Neural progenitor cell (in vitro differentiated cells): ENCODE results near the gene PRR12. TPM values are rescaled to one million over a fixed set of nuclear protein-coding genes. Genes with fewer than 3 reads are reported as not detected.
A peak's percentile ranks its signal among the peaks of the same experiment; 100 is the strongest.
"Not testable (repeated sequence)": the region's sequence is repeated elsewhere in the genome, so short reads cannot be mapped to it uniquely, and the experiment has no call there.

Source experiments
- DNase-seq: peaks from one replicate; pipeline ENCODE4 v3.0.0-alpha.2; 2016; ENCODE audit warnings: low spot score
- H2AFZ ChIP-seq: fragments of 200-600 bp; sonication (generic); replicated peaks from 2 replicates; pipeline ENCODE4 v1.6.1; 2016; ENCODE audit warnings: antibody characterized with exemption
- H3F3A ChIP-seq: fragments of 200-600 bp; sonication (generic); 2 replicates; pipeline ENCODE4 v1.6.1; 2016; ENCODE audit warnings: antibody characterized with exemption, low read depth
- H3K27ac ChIP-seq: fragments of 200-600 bp; sonication (generic); 2 replicates; pipeline ENCODE4 v1.5.1; 2016; ENCODE audit warnings: mild to moderate bottlenecking
- H3K27me3 ChIP-seq: fragments of 200-600 bp; sonication (generic); 2 replicates; pipeline ENCODE4 v1.6.1; 2016; ENCODE audit warnings: mild to moderate bottlenecking, moderate library complexity
- H3K36me3 ChIP-seq: fragments of 200-600 bp; sonication (generic); 2 replicates; pipeline ENCODE4 v1.5.1; 2016
- H3K4me1 ChIP-seq: fragments of 200-600 bp; sonication (generic); 2 replicates; pipeline ENCODE4 v1.6.1; 2016; ENCODE audit warnings: mixed run types
- H3K4me2 ChIP-seq: fragments of 200-600 bp; sonication (generic); 2 replicates; pipeline ENCODE4 v1.6.1; 2016
- H3K4me3 ChIP-seq: fragments of 200-600 bp; sonication (generic); 2 replicates; pipeline ENCODE4 v1.5.1; 2016
- H3K79me2 ChIP-seq: fragments of 200-600 bp; sonication (generic); 2 replicates; pipeline ENCODE4 v1.6.1; 2016; ENCODE audit warnings: low read depth
- H3K9ac ChIP-seq: fragments of 200-600 bp; sonication (generic); 2 replicates; pipeline ENCODE4 v1.6.1; 2016
- H3K9me3 ChIP-seq: fragments of 200-600 bp; sonication (generic); 2 replicates; pipeline ENCODE4 v1.5.1; 2016; ENCODE audit warnings: low read depth
- H4K20me1 ChIP-seq: fragments of 200-600 bp; sonication (generic); 2 replicates; pipeline ENCODE4 v1.6.1; 2016; ENCODE audit warnings: low read depth
- H3K27ac Mint-ChIP-seq: 3 replicates; pipeline ENCODE4 v1.8.0; 2021; ENCODE audit warnings: mixed read lengths
- H3K27me3 Mint-ChIP-seq: 2 replicates; pipeline ENCODE4 v1.8.0; 2022; ENCODE audit warnings: low read depth, mild to moderate bottlenecking, inconsistent platforms, moderate library complexity, mixed read lengths; ENCODE audit not compliant: insufficient read depth
- H3K36me3 Mint-ChIP-seq: 3 replicates; pipeline ENCODE4 v1.8.0; 2021; ENCODE audit warnings: mixed read lengths
- H3K4me1 Mint-ChIP-seq: 3 replicates; pipeline ENCODE4 v1.8.0; 2021; ENCODE audit warnings: mixed read lengths
- H3K4me3 Mint-ChIP-seq: 3 replicates; pipeline ENCODE4 v1.8.0; 2021; ENCODE audit warnings: mild to moderate bottlenecking, moderate library complexity, mixed read lengths
- H3K9me3 Mint-ChIP-seq: 3 replicates; pipeline ENCODE4 v1.8.0; 2020; ENCODE audit warnings: mixed read lengths
- CTCF ChIP-seq: fragments of 200-600 bp; sonication (generic); IDR thresholded peaks from 2 replicates; pipeline ENCODE4 v1.5.1; 2017; ENCODE audit warnings: antibody characterized with exemption, mild to moderate bottlenecking
- EZH2 ChIP-seq: fragments of 200-600 bp; sonication (generic); IDR thresholded peaks from 2 replicates; pipeline ENCODE4 v1.6.1; 2017; ENCODE audit warnings: antibody characterized with exemption, mild to moderate bottlenecking, moderate library complexity
- EZH2phosphoT487 ChIP-seq: fragments of 200-600 bp; sonication (generic); IDR thresholded peaks from 2 replicates; pipeline ENCODE4 v1.6.1; 2017; ENCODE audit warnings: antibody characterized with exemption
- total RNA-seq: library from RNA; depleted of rRNA; stranded (reverse); fragments of >200 nt; gene quantifications from 2 replicates; pipeline ENCODE4 v1.2.3, GENCODE V29; 2015; ENCODE audit warnings: low replicate concordance

Gene PRR12
- total RNA-seq, 1 donor from 2014 or later, result 3.2 TPM

GRCh38 chr19:49631014-49631588 is 40.1 kb downstream of the PRR12 start:
- no peaks in the 10 kb centered on the region for H4K20me1 ChIP-seq
- TF ChIP-seq EZH2phosphoT487 (no peak), EZH2 (no peak), CTCF (no peak)
- H3K27ac ChIP-seq, result peak overlapping the region; percentile 41
- no peaks in the 10 kb centered on the region for H3K27me3 ChIP-seq
- H3K36me3 Mint-ChIP-seq, result peaks cover 11% of the 10 kb centered on the region
- no peaks in the 10 kb centered on the region for H3K36me3 ChIP-seq
- H3K4me1 ChIP-seq, result peaks cover 8% of the 10 kb centered on the region
- H3K9me3 Mint-ChIP-seq, result no peaks in the 10 kb centered on the region
- no peak overlapping the region for H2AFZ ChIP-seq
- H3K4me1 Mint-ChIP-seq, result peaks cover 18% of the 10 kb centered on the region
- peak overlapping the region; percentile 85 for H3K27ac Mint-ChIP-seq
- no peak overlapping the region for H3K9ac ChIP-seq
- no peaks in the 10 kb centered on the region for H3K9me3 ChIP-seq
- DNase-seq, result no peak
- peak overlapping the region; percentile 50 for H3K4me3 Mint-ChIP-seq
- no peak overlapping the region for H3K4me3 ChIP-seq
- no peaks in the 10 kb centered on the region for H3K79me2 ChIP-seq
- H3F3A ChIP-seq, result peaks cover 38% of the 10 kb centered on the region
- H3K27me3 Mint-ChIP-seq, result peaks cover 4% of the 10 kb centered on the region
- H3K4me2 ChIP-seq, result no peak overlapping the region

GRCh38 chr19:49631610-49632192 is 40.7 kb downstream of the PRR12 start:
- H3K4me3 Mint-ChIP-seq, result no peak overlapping the region
- peak overlapping the region; percentile 74 for H3K27ac Mint-ChIP-seq
- H3K9me3 Mint-ChIP-seq, result no peaks in the 10 kb centered on the region
- Histone ChIP-seq H3K27me3 (no peaks in the 10 kb centered on the region), H2AFZ (no peak overlapping the region), H3K4me1 (peaks cover 14% of the 10 kb centered on the region), H3K4me3 (no peak overlapping the region), H4K20me1 (no peaks in the 10 kb centered on the region), H3F3A (peaks cover 34% of the 10 kb centered on the region), H3K4me2 (no peak overlapping the region), H3K36me3 (no peaks in the 10 kb centered on the region), H3K9ac (no peak overlapping the region), H3K9me3 (no peaks in the 10 kb centered on the region), H3K27ac (no peak overlapping the region), H3K79me2 (no peaks in the 10 kb centered on the region)
- TF ChIP-seq EZH2phosphoT487 (no peak), EZH2 (no peak), CTCF (no peak)
- peaks cover 6% of the 10 kb centered on the region for H3K27me3 Mint-ChIP-seq
- peaks cover 24% of the 10 kb centered on the region for H3K4me1 Mint-ChIP-seq
- no peak for DNase-seq
- peaks cover 11% of the 10 kb centered on the region for H3K36me3 Mint-ChIP-seq

GRCh38 chr19:49632576-49632975 is 41.6 kb downstream of the PRR12 start:
- Histone ChIP-seq H3K36me3 (no peaks in the 10 kb centered on the region), H4K20me1 (no peaks in the 10 kb centered on the region), H2AFZ (no peak overlapping the region), H3K27me3 (no peaks in the 10 kb centered on the region), H3K4me2 (no peak overlapping the region), H3F3A (peaks cover 34% of the 10 kb centered on the region), H3K4me1 (peaks cover 16% of the 10 kb centered on the region), H3K4me3 (no peak overlapping the region), H3K9ac (no peak overlapping the region), H3K27ac (no peak overlapping the region), H3K9me3 (no peaks in the 10 kb centered on the region), H3K79me2 (no peaks in the 10 kb centered on the region)
- peaks cover 6% of the 10 kb centered on the region for H3K27me3 Mint-ChIP-seq
- TF ChIP-seq EZH2phosphoT487, result no peak
- no peak for TF ChIP-seq EZH2
- no peak for TF ChIP-seq CTCF
- peaks cover 5% of the 10 kb centered on the region for H3K36me3 Mint-ChIP-seq
- H3K4me1 Mint-ChIP-seq, result peaks cover 30% of the 10 kb centered on the region
- no peak overlapping the region for H3K4me3 Mint-ChIP-seq
- no peak overlapping the region for H3K27ac Mint-ChIP-seq
- DNase-seq, result no peak
- no peaks in the 10 kb centered on the region for H3K9me3 Mint-ChIP-seq

- not testable (repeated sequence) for H2AFZ ChIP-seq, H3K79me2 ChIP-seq, DNase-seq, H4K20me1 ChIP-seq, H3K4me2 ChIP-seq, H3K9me3 Mint-ChIP-seq, H3K27me3 ChIP-seq, H3K36me3 Mint-ChIP-seq, H3K36me3 ChIP-seq, H3K4me3 Mint-ChIP-seq, H3K4me3 ChIP-seq, H3K27ac ChIP-seq, H3K27ac Mint-ChIP-seq, H3K27me3 Mint-ChIP-seq, H3K9me3 ChIP-seq, H3K9ac ChIP-seq
- H3K4me1 Mint-ChIP-seq, result peaks cover 35% of the 10 kb centered on the region
- Histone ChIP-seq H3F3A (peaks cover 34% of the 10 kb centered on the region), H3K4me1 (peaks cover 22% of the 10 kb centered on the region)
These were observed 42.3 kb downstream of the PRR12 start for GRCh38 chr19:49633273-49633672.
